Lower lobe of right lung (tissue), 2 donors: ENCODE data around the gene PDE5A. TPM values are rescaled to one million over a fixed set of nuclear protein-coding genes. Genes with fewer than 3 reads are reported as not detected.

Experiments used
- ATAC-seq, 2 donors: fragments of 200-7000 bp; cut with Tn5 transposase; one replicate each; pipeline ENCODE4 v1.9.1; 2020 to 2022; ENCODE audit warnings: mild to moderate bottlenecking in 2 of 2, moderate library complexity in 2 of 2
- DNase-seq: peaks from one replicate; pipeline ENCODE4 v3.0.0-alpha.2; 2020
- H3K27ac ChIP-seq: fragments of 200-600 bp; one replicate; pipeline ENCODE4 v1.8.0; 2022
- H3K27me3 ChIP-seq: fragments of 200-600 bp; one replicate; pipeline ENCODE4 v1.8.0; 2022; ENCODE audit warnings: low read depth
- H3K36me3 ChIP-seq: fragments of 200-600 bp; one replicate; pipeline ENCODE4 v1.8.0; 2022; ENCODE audit warnings: mild to moderate bottlenecking
- H3K4me1 ChIP-seq: fragments of 200-600 bp; one replicate; pipeline ENCODE4 v1.8.0; 2022
- H3K4me3 ChIP-seq: fragments of 200-600 bp; one replicate; pipeline ENCODE4 v1.8.0; 2022; ENCODE audit warnings: mild to moderate bottlenecking
- H3K9me3 ChIP-seq: fragments of 200-600 bp; one replicate; pipeline ENCODE4 v1.8.0; 2022
- intact Hi-C: fragments of 100-400 bp; cut with DNase I; formaldehyde crosslinking; loops from one replicate; pipeline ENCODE4 v1.11.0; 2022
- total RNA-seq: library from RNA; stranded (reverse); fragmentation: NEBNext Ultra II Directional; extraction: Animal tissue kit (Norgen Biotek cat#: 25700); gene quantifications from one replicate; pipeline ENCODE4 v1.2.1, GENCODE V29; 2021
- TF ChIP-seq, protein P1 (sequence below): fragments of 200-600 bp; IDR thresholded peaks from one replicate; pipeline ENCODE4 v1.8.0; 2022; ENCODE audit warnings: antibody characterized with exemption, mild to moderate bottlenecking
- donor health status: DM: no; HTN: yes; CAD: no; lungs with severe emphysema.

Gene PDE5A
- total RNA-seq, 1 donor from 2014 or later, result 39.8 TPM

DNA sequence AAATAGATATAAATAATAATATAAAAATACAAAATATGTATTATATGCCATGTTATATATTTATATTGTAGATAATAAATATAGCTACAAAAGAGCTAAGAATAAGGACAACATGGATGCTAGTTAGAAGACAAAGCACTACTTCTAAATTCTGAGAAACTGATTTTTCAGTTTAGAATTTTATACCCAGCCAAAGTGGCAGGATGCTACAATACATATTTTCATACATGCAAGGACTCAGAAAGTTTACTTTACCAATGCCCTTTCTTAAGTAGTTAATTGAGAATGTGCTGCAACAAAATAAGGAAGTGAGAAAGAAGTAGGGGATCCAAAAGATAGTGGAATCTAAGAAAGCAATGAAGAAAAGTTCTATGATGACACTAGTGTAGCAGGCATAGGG is 64.5 kb downstream of the PDE5A start:
- TF ChIP-seq, protein P1, sequence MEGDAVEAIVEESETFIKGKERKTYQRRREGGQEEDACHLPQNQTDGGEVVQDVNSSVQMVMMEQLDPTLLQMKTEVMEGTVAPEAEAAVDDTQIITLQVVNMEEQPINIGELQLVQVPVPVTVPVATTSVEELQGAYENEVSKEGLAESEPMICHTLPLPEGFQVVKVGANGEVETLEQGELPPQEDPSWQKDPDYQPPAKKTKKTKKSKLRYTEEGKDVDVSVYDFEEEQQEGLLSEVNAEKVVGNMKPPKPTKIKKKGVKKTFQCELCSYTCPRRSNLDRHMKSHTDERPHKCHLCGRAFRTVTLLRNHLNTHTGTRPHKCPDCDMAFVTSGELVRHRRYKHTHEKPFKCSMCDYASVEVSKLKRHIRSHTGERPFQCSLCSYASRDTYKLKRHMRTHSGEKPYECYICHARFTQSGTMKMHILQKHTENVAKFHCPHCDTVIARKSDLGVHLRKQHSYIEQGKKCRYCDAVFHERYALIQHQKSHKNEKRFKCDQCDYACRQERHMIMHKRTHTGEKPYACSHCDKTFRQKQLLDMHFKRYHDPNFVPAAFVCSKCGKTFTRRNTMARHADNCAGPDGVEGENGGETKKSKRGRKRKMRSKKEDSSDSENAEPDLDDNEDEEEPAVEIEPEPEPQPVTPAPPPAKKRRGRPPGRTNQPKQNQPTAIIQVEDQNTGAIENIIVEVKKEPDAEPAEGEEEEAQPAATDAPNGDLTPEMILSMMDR, result no peak
- Histone ChIP-seq H3K27me3 (no peaks in the 10 kb centered on the region), H3K27ac (no peak overlapping the region), H3K36me3 (peaks cover 13% of the 10 kb centered on the region), H3K9me3 (peaks cover 8% of the 10 kb centered on the region), H3K4me3 (no peak overlapping the region), H3K4me1 (no peaks in the 10 kb centered on the region)
- no peak for DNase-seq
- ATAC-seq, result no peak
- intact Hi-C loops, result loop anchor here (10.0 kb wide), 1 partner anchor 481 kb away; no protein-coding TSS in a partner anchor

DNA sequence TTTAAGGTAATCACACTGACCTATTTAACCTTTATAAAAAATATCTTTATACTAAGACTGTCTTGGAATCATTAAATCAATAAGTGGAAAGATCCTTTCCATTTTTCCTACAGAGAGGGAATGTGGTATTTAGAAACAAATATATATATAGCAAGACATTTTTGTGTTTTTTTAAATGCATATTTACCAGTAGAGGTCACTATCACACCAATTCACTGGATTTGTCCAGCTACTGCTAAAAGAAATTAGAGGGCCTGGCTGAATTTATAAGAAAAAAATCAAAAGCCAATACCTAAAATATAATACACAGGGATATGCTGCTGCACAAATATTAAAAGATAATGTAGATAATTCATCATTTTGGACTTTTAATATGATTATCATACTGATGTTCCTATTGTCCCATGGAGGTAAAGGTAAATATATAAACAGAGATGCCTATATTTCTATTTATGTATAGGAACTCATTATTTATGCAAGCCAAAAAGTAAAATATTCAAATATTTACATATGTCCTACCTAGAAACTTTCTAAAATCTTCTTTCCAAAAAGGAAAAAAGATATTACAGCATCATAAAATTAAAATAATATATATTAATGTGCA is 69.5 kb downstream of the PDE5A start:
- peaks cover 7% of the 10 kb centered on the region for H3K36me3 ChIP-seq
- DNase-seq (no peak), ATAC-seq (peak in 1 of 2 donors; percentile 55)
- TF ChIP-seq, protein P1, result peak; percentile 46
- H3K27ac ChIP-seq, result no peak overlapping the region
- H3K9me3 ChIP-seq, result peaks cover 2% of the 10 kb centered on the region
- H3K4me3 ChIP-seq, result no peak overlapping the region
- no peaks in the 10 kb centered on the region for H3K27me3 ChIP-seq
- intact Hi-C loops, result no loop called here
- H3K4me1 ChIP-seq, result no peaks in the 10 kb centered on the region

DNA sequence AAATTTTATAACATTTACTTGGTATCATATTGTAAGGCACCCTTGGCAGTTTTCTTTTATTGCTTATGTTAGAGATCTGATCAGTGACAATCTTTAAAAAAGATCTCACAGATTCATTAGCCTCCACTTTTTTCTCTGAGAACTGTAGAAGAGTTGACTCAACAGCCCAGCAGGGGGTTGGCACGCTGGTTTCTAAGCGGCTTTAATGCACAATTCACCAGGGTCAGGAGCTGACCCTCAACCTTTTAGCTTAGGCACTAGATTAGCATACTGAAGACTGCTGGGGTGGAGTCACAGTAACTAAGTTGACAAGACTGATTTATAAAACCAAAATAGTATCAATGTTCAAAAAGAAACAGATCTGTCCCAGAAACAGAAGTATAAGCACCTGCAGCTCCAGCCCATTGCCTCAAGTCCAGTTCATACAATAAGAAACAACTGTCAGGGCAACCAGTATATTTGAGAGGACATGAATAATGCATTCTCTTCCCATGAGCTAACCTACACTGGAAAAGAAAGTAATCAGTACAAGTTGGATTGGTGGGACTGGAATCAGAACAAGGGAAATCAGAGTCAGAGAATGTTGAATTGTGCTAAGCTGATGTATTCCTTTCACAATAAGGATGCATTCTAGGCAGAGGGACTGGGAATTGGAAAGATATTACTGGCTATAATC is 77.6 kb downstream of the PDE5A start:
- ATAC-seq, result no peak
- no peak for DNase-seq
- Histone ChIP-seq H3K27ac (no peak overlapping the region), H3K4me1 (no peaks in the 10 kb centered on the region), H3K27me3 (no peaks in the 10 kb centered on the region), H3K36me3 (peaks cover 29% of the 10 kb centered on the region), H3K4me3 (no peak overlapping the region), H3K9me3 (no peaks in the 10 kb centered on the region)
- TF ChIP-seq, protein P1, result no peak
- intact Hi-C loops, result no loop called here

DNA sequence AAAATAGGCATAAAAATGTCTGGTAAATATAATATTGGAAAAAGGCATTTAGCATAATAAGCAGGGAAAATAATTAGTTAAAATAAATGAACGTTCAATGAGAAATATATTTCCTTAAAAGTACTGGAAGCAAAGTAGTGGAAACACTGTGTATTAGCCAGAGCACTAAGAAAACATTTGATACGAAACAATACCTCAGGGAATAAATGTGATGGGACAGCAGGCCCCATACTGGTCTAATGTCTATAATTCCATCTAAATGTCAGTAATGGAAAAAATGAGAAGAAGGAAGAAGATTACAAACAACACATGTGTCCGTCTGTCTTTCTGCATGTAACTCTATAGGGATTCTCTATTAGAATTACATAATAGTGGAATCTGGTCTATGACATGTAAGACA is 79.0 kb downstream of the PDE5A start:
- Histone ChIP-seq H3K27ac (no peak overlapping the region), H3K4me1 (no peaks in the 10 kb centered on the region), H3K9me3 (no peaks in the 10 kb centered on the region), H3K27me3 (no peaks in the 10 kb centered on the region), H3K4me3 (no peak overlapping the region), H3K36me3 (peaks cover 29% of the 10 kb centered on the region)
- ATAC-seq, result no peak
- intact Hi-C loops, result no loop called here
- TF ChIP-seq, protein P1, result no peak
- DNase-seq, result no peak

DNA sequence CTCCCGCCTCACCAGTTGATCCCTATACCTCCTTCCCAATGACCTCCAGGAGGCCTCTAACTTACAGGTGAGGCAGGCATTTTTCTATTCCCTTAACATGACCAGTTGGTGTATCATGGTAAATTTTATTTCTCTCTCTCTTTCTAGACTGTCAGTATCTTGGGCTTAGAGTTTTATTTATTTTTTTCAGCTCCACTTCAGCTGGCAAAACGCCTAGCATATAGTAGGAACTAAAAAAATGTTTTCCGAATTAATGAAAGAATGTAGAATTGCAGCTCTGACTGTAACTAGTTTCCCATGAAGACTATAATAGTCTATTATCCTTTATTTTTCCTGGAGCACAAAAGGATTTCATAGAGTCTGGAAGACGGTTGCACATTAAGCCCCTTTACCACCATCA is 84.8 kb downstream of the PDE5A start:
- Histone ChIP-seq H3K36me3 (peaks cover 9% of the 10 kb centered on the region), H3K27me3 (no peaks in the 10 kb centered on the region), H3K4me3 (no peak overlapping the region), H3K27ac (no peak overlapping the region), H3K9me3 (no peaks in the 10 kb centered on the region), H3K4me1 (no peaks in the 10 kb centered on the region)
- DNase-seq, result no peak
- intact Hi-C loops, result no loop called here
- TF ChIP-seq, protein P1, result no peak
- no peak for ATAC-seq
